GM10248 (cell line): ENCODE data around the gene RLBP1.

ENCODE experiments used
- CTCF ChIA-PET: fragments of 300-600 bp; sonication (Branson Sonifier 250); formaldehyde crosslinking; extraction: SDS; loops from one replicate; lab custom pipeline; 2021; ENCODE audit warnings: antibody characterized with exemption; lab: Yijun Ruan, JAX
- POLR2A ChIA-PET: fragments of 350-650 bp; sonication (Branson Sonifier 250); formaldehyde crosslinking; extraction: SDS; loops from one replicate; lab custom pipeline; 2020; ENCODE audit warnings: antibody characterized with exemption; lab: Yijun Ruan, JAX
- DNase-seq: peaks from one replicate; pipeline ENCODE4 v3.0.0; 2012; ENCODE audit errors: extremely low spot score
- TF ChIP-seq, protein P1 (sequence below): IDR thresholded peaks from 2 replicates; pipeline ENCODE4 v1.5.1; 2012; ENCODE audit warnings: mild to moderate bottlenecking, low read depth; ENCODE audit errors: extremely low read depth, missing control alignments, control extremely low read depth

The RLBP1 gene

DNA sequence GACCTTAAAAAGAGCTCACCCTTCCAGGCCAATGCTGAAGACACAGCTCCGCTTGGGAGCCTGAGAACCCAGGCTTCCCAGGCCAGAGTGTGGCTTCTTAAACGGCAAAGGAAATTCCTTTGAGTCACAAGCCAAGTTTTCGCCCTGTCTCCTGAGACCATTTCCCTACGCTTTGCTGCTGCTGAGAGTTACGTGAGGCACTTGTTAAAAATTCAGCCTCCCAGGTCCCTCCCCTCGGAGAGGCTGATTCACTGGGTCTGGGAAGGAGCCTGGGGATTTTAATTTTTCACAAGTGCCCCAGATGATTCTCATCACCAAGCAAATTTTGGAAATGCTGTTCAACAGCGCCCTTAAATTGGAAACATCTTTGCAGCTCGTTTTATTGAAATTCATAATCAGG, 25.5 kb downstream of the RLBP1 start:
- ChIA-PET CTCF (interaction anchor here (0.7 to 10.9 kb wide), 7 partner anchors 11 to 138 kb away, joined by 3 to 93 read pairs (median 6); no protein-coding TSS in a partner anchor), POLR2A (no interaction called here)
- DNase-seq = no peak
- TF ChIP-seq, protein P1, sequence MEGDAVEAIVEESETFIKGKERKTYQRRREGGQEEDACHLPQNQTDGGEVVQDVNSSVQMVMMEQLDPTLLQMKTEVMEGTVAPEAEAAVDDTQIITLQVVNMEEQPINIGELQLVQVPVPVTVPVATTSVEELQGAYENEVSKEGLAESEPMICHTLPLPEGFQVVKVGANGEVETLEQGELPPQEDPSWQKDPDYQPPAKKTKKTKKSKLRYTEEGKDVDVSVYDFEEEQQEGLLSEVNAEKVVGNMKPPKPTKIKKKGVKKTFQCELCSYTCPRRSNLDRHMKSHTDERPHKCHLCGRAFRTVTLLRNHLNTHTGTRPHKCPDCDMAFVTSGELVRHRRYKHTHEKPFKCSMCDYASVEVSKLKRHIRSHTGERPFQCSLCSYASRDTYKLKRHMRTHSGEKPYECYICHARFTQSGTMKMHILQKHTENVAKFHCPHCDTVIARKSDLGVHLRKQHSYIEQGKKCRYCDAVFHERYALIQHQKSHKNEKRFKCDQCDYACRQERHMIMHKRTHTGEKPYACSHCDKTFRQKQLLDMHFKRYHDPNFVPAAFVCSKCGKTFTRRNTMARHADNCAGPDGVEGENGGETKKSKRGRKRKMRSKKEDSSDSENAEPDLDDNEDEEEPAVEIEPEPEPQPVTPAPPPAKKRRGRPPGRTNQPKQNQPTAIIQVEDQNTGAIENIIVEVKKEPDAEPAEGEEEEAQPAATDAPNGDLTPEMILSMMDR = no peak

DNA sequence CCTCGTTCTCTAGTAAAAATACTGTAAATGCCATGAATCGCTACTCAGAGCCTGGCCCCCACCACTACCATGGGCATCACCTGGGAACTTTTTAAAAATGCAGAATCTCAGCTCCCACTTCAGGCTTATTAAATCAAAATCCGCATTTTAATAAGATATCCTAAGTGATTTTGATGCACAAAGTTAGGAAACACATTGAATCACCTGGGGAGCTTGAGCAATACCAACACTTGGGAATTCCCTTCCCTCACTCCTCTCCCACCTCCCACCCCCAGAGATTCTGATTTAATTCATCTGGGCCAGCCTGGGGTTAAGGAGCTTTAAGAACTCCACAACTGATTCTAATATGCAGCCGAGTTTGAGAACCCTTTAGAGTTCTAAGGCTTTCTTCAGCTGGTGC, 26.8 kb downstream of the RLBP1 start:
- CTCF ChIA-PET = interaction anchor here (1.2 to 10.9 kb wide), 6 partner anchors 12 to 138 kb away, joined by 3 to 93 read pairs (median 6); no protein-coding TSS in a partner anchor
- DNase-seq = no peak
- TF ChIP-seq, protein P1 = no peak
- POLR2A ChIA-PET = no interaction called here

DNA sequence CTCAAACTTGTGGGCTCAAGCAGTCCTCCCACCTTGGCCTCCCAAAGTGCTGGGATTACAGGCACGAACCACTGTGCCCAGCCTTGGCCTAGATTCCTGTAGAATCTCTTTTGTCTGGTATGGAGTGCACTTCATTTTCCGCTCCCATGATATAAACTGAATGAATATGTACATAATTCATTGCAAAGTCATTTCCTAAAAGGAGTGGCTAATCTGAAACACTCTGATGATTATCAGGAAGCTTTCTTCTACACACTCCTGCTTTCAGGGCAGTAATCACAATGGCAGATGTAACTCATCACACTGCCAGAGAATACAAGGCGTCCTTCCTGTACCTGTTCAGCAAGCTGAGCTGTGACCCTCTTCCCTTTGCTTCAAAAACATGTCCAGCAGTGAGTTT, 28.6 kb downstream of the RLBP1 start:
- ChIA-PET POLR2A (no interaction called here), CTCF (interaction anchor here (1.7 to 10.9 kb wide), 3 partner anchors 14 to 33 kb away, joined by 3 to 93 read pairs (median 16); no protein-coding TSS in a partner anchor)
- TF ChIP-seq, protein P1 = no peak
- DNase-seq = no peak

- ChIA-PET CTCF (interaction anchor here (1.2 to 10.9 kb wide), 3 partner anchors 14 to 24 kb away, joined by 5 to 93 read pairs (median 16); no protein-coding TSS in a partner anchor), POLR2A (no interaction called here)
- TF ChIP-seq, protein P1 = no peak
- no peak for DNase-seq
These were observed 29.2 kb downstream of the RLBP1 start for GRCh38 chr15:89192136-89192535.

GRCh38 chr15:89187986-89188514, 33.3 kb downstream of the RLBP1 start:
- DNase-seq = no peak
- CTCF ChIA-PET = interaction anchor here (1.8 to 2.4 kb wide), 2 partner anchors 10 to 16 kb away, joined by 7 to 11 read pairs; no protein-coding TSS in a partner anchor
- TF ChIP-seq, protein P1 = no peak
- POLR2A ChIA-PET = no interaction called here

DNA sequence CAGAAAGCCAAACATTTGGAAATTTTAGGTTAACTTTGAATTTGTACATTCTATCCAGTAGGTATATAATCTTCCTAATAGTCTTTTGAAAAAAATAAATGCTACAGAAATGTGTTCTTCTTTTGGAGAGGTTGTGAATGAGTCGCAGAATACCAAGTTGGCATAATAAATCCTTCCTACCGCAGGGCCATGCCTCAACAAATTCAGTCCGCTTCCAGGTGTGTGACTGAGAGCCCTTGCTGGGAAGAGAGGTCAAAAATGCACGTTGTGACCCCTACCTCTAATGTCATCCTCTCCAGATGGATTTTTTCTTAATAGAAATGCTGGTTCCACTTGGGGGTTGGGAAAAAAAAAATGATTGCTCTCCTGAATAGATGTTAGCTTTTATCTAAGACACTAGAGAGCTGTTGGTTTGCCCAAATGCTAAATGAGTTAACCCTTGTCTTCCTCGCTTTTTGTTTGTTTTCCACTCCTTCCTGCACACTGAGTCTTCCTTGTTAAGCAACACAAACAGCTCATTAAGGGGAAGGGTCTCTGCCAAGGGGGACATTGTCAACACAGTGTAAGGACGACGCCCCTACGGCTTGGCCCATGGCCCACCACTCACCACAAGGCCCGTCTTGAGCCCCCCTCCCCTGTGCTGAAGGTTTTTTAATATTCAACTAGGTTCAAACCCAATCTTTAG, 33.9 kb downstream of the RLBP1 start:
- ChIA-PET CTCF (interaction anchor here (1.8 to 2.4 kb wide), 2 partner anchors 10 to 16 kb away, joined by 7 to 11 read pairs; no protein-coding TSS in a partner anchor), POLR2A (no interaction called here)
- DNase-seq = no peak
- TF ChIP-seq, protein P1 = no peak
